H1 (cell line): Measurements from ENCODE around the gene C5orf15. TPM values are rescaled to one million over a fixed set of nuclear protein-coding genes. Genes with fewer than 3 reads are reported as not detected.
"Not testable (repeated sequence)": the region's sequence is repeated elsewhere in the genome, so short reads cannot be mapped to it uniquely, and the experiment has no call there.

Experiments used
- CTCF ChIA-PET: fragments of 300-600 bp; sonication (Branson Sonifier 250); formaldehyde crosslinking; loops from one replicate; lab custom pipeline; 2021; ENCODE audit not compliant: partially characterized antibody; lab: Charles Lee
- POLR2A ChIA-PET: fragments of 300-600 bp; sonication (Branson Sonifier 250); formaldehyde crosslinking; loops from one replicate; lab custom pipeline; 2021; ENCODE audit warnings: inconsistent platforms; ENCODE audit not compliant: partially characterized antibody; lab: Charles Lee
- DNase-seq, 2 experiments: peaks; one replicate each; pipeline versions ENCODE4 v3.0.0 to v3.0.0-alpha.2; 2010 to 2022; ENCODE audit warnings: low spot score in 2 of 2, low read depth in 1 of 2, mixed read lengths in 1 of 2
- FAIRE-seq: peaks from 2 replicates; lab custom pipeline; 2011; peaks lifted over from hg19 to GRCh38; lab: Jason Lieb, UNC
- H2AFZ ChIP-seq: 2 replicates; pipeline ENCODE4 v1.8.1; 2012; ENCODE audit warnings: low read length, inconsistent platforms
- H2AK5ac ChIP-seq: 2 replicates; pipeline ENCODE4 v1.6.1; 2013; ENCODE audit warnings: low read depth, low read length
- H2BK120ac ChIP-seq: replicated peaks from 2 replicates; pipeline ENCODE3; 2013; ENCODE audit warnings: low read depth, low read length, inconsistent platforms
- H2BK12ac ChIP-seq: 2 replicates; pipeline ENCODE4 v1.6.1; 2013; ENCODE audit warnings: low read depth, low read length
- H2BK15ac ChIP-seq: 2 replicates; pipeline ENCODE4 v1.6.1; 2013; ENCODE audit warnings: low read length
- H2BK20ac ChIP-seq: 2 replicates; pipeline ENCODE4 v1.6.1; 2013; ENCODE audit warnings: low read length
- H2BK5ac ChIP-seq: 2 replicates; pipeline ENCODE4 v1.6.1; 2013; ENCODE audit warnings: low read depth, low read length
- H3K14ac ChIP-seq: 2 replicates; pipeline ENCODE4 v1.6.1; 2013; ENCODE audit warnings: inconsistent platforms; ENCODE audit not compliant: insufficient read length
- H3K18ac ChIP-seq: 2 replicates; pipeline ENCODE4 v1.6.1; 2013; ENCODE audit warnings: low read length; ENCODE audit errors: extremely low read depth
- H3K23ac ChIP-seq: 2 replicates; pipeline ENCODE4 v1.6.1; 2013; ENCODE audit warnings: inconsistent platforms; ENCODE audit not compliant: insufficient read length
- H3K23me2 ChIP-seq: 2 replicates; pipeline ENCODE4 v1.6.1; 2013; ENCODE audit warnings: low read depth, low read length
- H3K27ac ChIP-seq: 2 replicates; pipeline ENCODE4 v1.6.1; 2011; ENCODE audit warnings: low read depth, low read length, inconsistent platforms
- H3K27me3 ChIP-seq, 4 experiments: replicated peaks in 1 of 4; 1 replicate in 1 of 4; 2 replicates in 3 of 4; pipeline versions ENCODE4 v1.6.1 to v1.8.1; 2011 to 2013; ENCODE audit warnings: low read length in 3 of 4, mild to moderate bottlenecking in 3 of 4, inconsistent platforms in 2 of 4, mixed read lengths in 2 of 4, moderate library complexity in 1 of 4; ENCODE audit not compliant: control insufficient read depth in 3 of 4, insufficient read depth in 3 of 4; ENCODE audit errors: extremely low read depth in 1 of 4
- H3K36me3 ChIP-seq, 4 experiments: 2 replicates each; pipeline versions ENCODE4 v1.6.1 to v1.8.1; 2011 to 2013; ENCODE audit warnings: mild to moderate bottlenecking in 4 of 4, low read length in 3 of 4, moderate library complexity in 2 of 4, control low read depth in 1 of 4, inconsistent platforms in 1 of 4; ENCODE audit not compliant: insufficient read depth in 4 of 4, control insufficient read depth in 2 of 4
- H3K4ac ChIP-seq: replicated peaks from 2 replicates; pipeline ENCODE3; 2013; ENCODE audit warnings: low read length, low read depth, mixed read lengths, inconsistent platforms; ENCODE audit not compliant: insufficient read length
- H3K4me1 ChIP-seq, 4 experiments: replicated peaks in 1 of 4; 1 replicate in 1 of 4; 2 replicates in 3 of 4; pipeline versions ENCODE4 v1.6.1 to v1.8.1; 2011 to 2013; ENCODE audit warnings: low read length in 3 of 4, inconsistent platforms in 2 of 4, mixed read lengths in 1 of 4; ENCODE audit not compliant: insufficient read depth in 4 of 4, control insufficient read depth in 3 of 4
- H3K4me2 ChIP-seq, 2 experiments: 2 replicates each; pipeline versions ENCODE4 v1.6.1 to v1.8.1; 2011 to 2013; ENCODE audit warnings: low read depth in 2 of 2, low read length in 2 of 2, control low read depth in 1 of 2, inconsistent platforms in 1 of 2, mild to moderate bottlenecking in 1 of 2; ENCODE audit not compliant: insufficient read depth in 1 of 2
- H3K4me3 ChIP-seq, 4 experiments: fragments of 200-600, 300-600 bp in 1 of 4; sonication (generic), shearing (Covaris generic), sonication (Bioruptor Twin) in 1 of 4; 2 replicates each; pipeline versions ENCODE4 v1.5.1 to v1.8.1; 2011 to 2016; ENCODE audit warnings: low read length in 4 of 4, low read depth in 3 of 4, control low read depth in 2 of 4, inconsistent platforms in 2 of 4, mild to moderate bottlenecking in 2 of 4, mixed read lengths in 1 of 4, moderate library complexity in 1 of 4; ENCODE audit not compliant: insufficient read depth in 2 of 4; ENCODE audit errors: extremely low read depth in 1 of 4
- H3K56ac ChIP-seq: replicated peaks from 2 replicates; pipeline ENCODE3; 2013; ENCODE audit warnings: low read depth, mild to moderate bottlenecking, mixed read lengths, low read length, inconsistent platforms; ENCODE audit not compliant: insufficient read length
- H3K79me1 ChIP-seq: 2 replicates; pipeline ENCODE4 v1.6.1; 2013; ENCODE audit warnings: low read depth, low read length, control low read depth
- H3K79me2 ChIP-seq, 2 experiments: 2 replicates each; pipeline versions ENCODE4 v1.6.1 to v1.8.1; 2012 to 2013; ENCODE audit warnings: low read length in 2 of 2, mild to moderate bottlenecking in 2 of 2, inconsistent platforms in 1 of 2; ENCODE audit not compliant: insufficient read depth in 2 of 2, control insufficient read depth in 1 of 2
- H3K9ac ChIP-seq, 4 experiments: replicated peaks in 1 of 4; 1 replicate in 1 of 4; 2 replicates in 3 of 4; pipeline versions ENCODE4 v1.6.1 to v1.8.1; 2011 to 2013; ENCODE audit warnings: low read depth in 3 of 4, low read length in 3 of 4, control low read depth in 2 of 4, mild to moderate bottlenecking in 2 of 4, moderate library complexity in 2 of 4, inconsistent platforms in 1 of 4; ENCODE audit errors: extremely low read depth in 1 of 4
- H3K9me3 ChIP-seq, 2 experiments: 2 replicates each; pipeline versions ENCODE4 v1.6.1 to v1.8.1; 2012 to 2013; ENCODE audit warnings: mild to moderate bottlenecking in 2 of 2, moderate library complexity in 2 of 2, control low read depth in 1 of 2, inconsistent platforms in 1 of 2, low read depth in 1 of 2, low read length in 1 of 2, mixed read lengths in 1 of 2; ENCODE audit not compliant: insufficient read depth in 2 of 2
- H4K20me1 ChIP-seq, 2 experiments: replicated peaks in 1 of 2; 2 replicates each; pipeline versions ENCODE3 to v1.8.1; 2011 to 2013; ENCODE audit warnings: inconsistent platforms in 2 of 2, low read length in 2 of 2, mild to moderate bottlenecking in 1 of 2; ENCODE audit not compliant: insufficient read depth in 2 of 2, control insufficient read depth in 1 of 2
- H4K5ac ChIP-seq: 2 replicates; pipeline ENCODE4 v1.6.1; 2013; ENCODE audit warnings: low read length, low read depth, mixed read lengths, inconsistent platforms; ENCODE audit not compliant: insufficient read length
- H4K8ac ChIP-seq: 2 replicates; pipeline ENCODE4 v1.8.0; 2013; ENCODE audit warnings: mild to moderate bottlenecking, moderate library complexity, low read length, inconsistent platforms; ENCODE audit not compliant: insufficient read depth; ENCODE audit errors: extremely low read depth
- H4K91ac ChIP-seq: replicated peaks from 2 replicates; pipeline ENCODE3; 2013; ENCODE audit warnings: low read length, mixed read lengths, inconsistent platforms; ENCODE audit not compliant: insufficient read length
- WGBS, 2 experiments: shearing (Covaris generic) in 1 of 2; methylation state at CpG; one replicate each; pipeline versions ENCODE4 v1.1.6 to v1.1.7; 2013 to 2015; ENCODE audit warnings: low lambda C conversion rate in 2 of 2, mixed read lengths in 2 of 2, inconsistent platforms in 1 of 2, low coverage in 1 of 2, missing lambda C conversion rate in 1 of 2; ENCODE audit not compliant: insufficient replicate concordance in 2 of 2, insufficient coverage in 1 of 2, insufficient read length in 1 of 2; ENCODE audit errors: extremely low coverage in 1 of 2, missing lambda C conversion rate in 1 of 2; 5-methylcytosine and 5-hydroxymethylcytosine counted together
- polyA plus RNA-seq, 7 experiments: library from polyadenylated mRNA; depleted of rRNA in 3 of 7; stranded (reverse) in 5 of 7; unstranded in 2 of 7; fragments of >200 nt in 5 of 7; fragments of 200-250 nt in 2 of 7; gene quantifications; 1 replicate in 5 of 7; 2 replicates in 1 of 7; 4 replicates in 1 of 7; pipeline versions ENCODE4 v1.2.1 to v1.2.3, GENCODE V29; 2011 to 2013; ENCODE audit warnings: missing spikeins in 2 of 7, mixed read lengths in 2 of 7
- total RNA-seq: library from RNA; stranded (reverse); fragmentation: NEBNext Ultra II Directional; extraction: Animal tissue kit (Norgen Biotek cat#: 25700); gene quantifications from 2 replicates; pipeline ENCODE4 v1.2.1, GENCODE V29; 2021

C5orf15 gene
- total and polyA plus RNA-seq, 2 of the 8 experiments (the other 6 are each of a cell fraction or from before 2014, with no cell fraction given) = 31.7 to 39.3 TPM

DNA sequence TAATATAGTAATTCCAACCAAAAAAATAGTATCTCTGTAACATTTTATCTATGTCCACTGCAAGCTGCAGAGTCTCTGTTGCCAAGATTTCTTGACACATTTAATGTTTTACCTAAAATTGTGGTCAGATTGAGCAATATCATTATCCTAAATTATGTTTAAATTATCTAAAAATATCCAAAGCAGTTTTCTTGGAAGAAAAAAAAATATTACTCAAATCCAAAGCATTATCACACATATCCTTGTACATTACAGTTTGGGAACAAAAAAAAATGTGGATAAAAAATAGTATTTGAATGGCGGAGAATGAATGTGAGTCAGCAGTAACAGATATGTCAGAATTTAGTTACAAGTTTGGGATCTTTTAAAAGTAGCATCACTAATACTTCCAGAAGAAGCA lies 12.2 kb downstream of the C5orf15 start:
- H3K79me1 ChIP-seq, H3K4me2 ChIP-seq, H3K4ac ChIP-seq, H2BK12ac ChIP-seq, H4K5ac ChIP-seq, CTCF ChIA-PET, H4K20me1 ChIP-seq, H3K23ac ChIP-seq, H2BK120ac ChIP-seq, FAIRE-seq, H2BK15ac ChIP-seq, H4K8ac ChIP-seq, H3K9me3 ChIP-seq, H2BK20ac ChIP-seq, H3K14ac ChIP-seq, H3K56ac ChIP-seq, H3K79me2 ChIP-seq, H2AK5ac ChIP-seq, H4K91ac ChIP-seq, H3K4me1 ChIP-seq, H3K27ac ChIP-seq, H3K27me3 ChIP-seq, POLR2A ChIA-PET, DNase-seq, H2BK5ac ChIP-seq, H3K18ac ChIP-seq, H2AFZ ChIP-seq, H3K23me2 ChIP-seq, H3K9ac ChIP-seq, H3K4me3 ChIP-seq: not testable (repeated sequence)
- 100% methylated on average over 1 of the region's 1 CpG for WGBS, 2 experiments
- H3K36me3 ChIP-seq = peaks cover 0 to 30% (median 8%) of the 10 kb centered on the region in 4 experiments
